ENCODE results near the gene MXD3. TPM values are rescaled to one million over a fixed set of nuclear protein-coding genes. Genes with fewer than 3 reads are reported as not detected.

The MXD3 gene
- 11.4 to 22.4 TPM (median 16.5 TPM) in 5 replicates for total RNA-seq (2022; extraction: Qiagen RNA extraction; ENCODE audit: low read depth)

GRCh38 chr5:177311723-177312648 is at the start of gene MXD3:
Gene MXD3, minus strand, starts transcription at chr5:177311898. Its CDS starts 68 bp downstream, at chr5:177311830.

GRCh38 chr5:177357459-177358351 is 46.0 kb upstream of the MXD3 start, which contains the start of gene RGS14:
Gene RGS14, plus strand, starts transcription at chr5:177357924. Its CDS starts 101 bp downstream, at chr5:177358025.

GRCh38 chr5:177351392-177352329 is 40.0 kb upstream of the MXD3 start, which contains the start of gene LMAN2:
Gene LMAN2, minus strand, starts transcription at chr5:177351668. Its CDS starts 21 bp downstream, at chr5:177351647.

GRCh38 chr5:177303121-177303924 is 8.4 kb downstream of the MXD3 start, which contains the start of the genes PRELID1 and RAB24:
Gene PRELID1, plus strand, starts transcription at chr5:177303799. Its CDS starts 187 bp downstream, at chr5:177303986.
Gene RAB24, minus strand, starts transcription at chr5:177303719. Its CDS starts 431 bp downstream, at chr5:177303288.

Other genes with a start within 250 kb of the MXD3 start
- gene FGFR4, start 225.0 kb downstream of the MXD3 start, total RNA-seq (2022; extraction: Qiagen RNA extraction; ENCODE audit: low read depth): 22.0 to 26.5 TPM (median 23.1 TPM) in 5 replicates
- 16.1 to 27.6 TPM (median 23.7 TPM) in 5 replicates for gene NSD1, start 178.1 kb downstream of the MXD3 start, total RNA-seq (2022; extraction: Qiagen RNA extraction; ENCODE audit: low read depth)
- gene RAB24, start 8.2 kb downstream of the MXD3 start, total RNA-seq (2022; extraction: Qiagen RNA extraction; ENCODE audit: low read depth): 23.6 to 29.0 TPM (median 25.9 TPM) in 5 replicates
- gene PRELID1, start 8.1 kb downstream of the MXD3 start, total RNA-seq (2022; extraction: Qiagen RNA extraction; ENCODE audit: low read depth): 286 to 389 TPM (median 365 TPM) in 5 replicates
- 172 to 250 TPM (median 197 TPM) in 5 replicates for gene LMAN2, start 39.8 kb upstream of the MXD3 start, total RNA-seq (2022; extraction: Qiagen RNA extraction; ENCODE audit: low read depth)
- gene RGS14, start 46.0 kb upstream of the MXD3 start, total RNA-seq (2022; extraction: Qiagen RNA extraction; ENCODE audit: low read depth): 2.9 to 8.2 TPM (median 6.1 TPM) in 5 replicates
- 0.04 TPM in 1 of 5 replicates, not detected in the others for gene SLC34A1, start 72.5 kb upstream of the MXD3 start, total RNA-seq (2022; extraction: Qiagen RNA extraction; ENCODE audit: low read depth)
- not detected in 5 replicates for gene PFN3, start 88.8 kb upstream of the MXD3 start, total RNA-seq (2022; extraction: Qiagen RNA extraction; ENCODE audit: low read depth)
- gene F12, start 97.7 kb upstream of the MXD3 start, total RNA-seq (2022; extraction: Qiagen RNA extraction; ENCODE audit: low read depth): 13.8 to 24.7 TPM (median 20.7 TPM) in 5 replicates
- gene GRK6, start 114.8 kb upstream of the MXD3 start, total RNA-seq (2022; extraction: Qiagen RNA extraction; ENCODE audit: low read depth): 22.2 to 29.4 TPM (median 24.8 TPM) in 5 replicates
- 13.5 to 37.0 TPM (median 31.3 TPM) in 5 replicates for gene PRR7, start 134.9 kb upstream of the MXD3 start, total RNA-seq (2022; extraction: Qiagen RNA extraction; ENCODE audit: low read depth)
- 55.6 to 80.1 TPM (median 63.8 TPM) in 5 replicates for gene DBN1, start 161.7 kb upstream of the MXD3 start, total RNA-seq (2022; extraction: Qiagen RNA extraction; ENCODE audit: low read depth)
- gene PDLIM7, start 185.7 kb upstream of the MXD3 start, total RNA-seq (2022; extraction: Qiagen RNA extraction; ENCODE audit: low read depth): 82.0 to 110 TPM (median 88.5 TPM) in 5 replicates
- 3.3 to 7.5 TPM (median 4.3 TPM) in 5 replicates for gene DOK3, start 197.9 kb upstream of the MXD3 start, total RNA-seq (2022; extraction: Qiagen RNA extraction; ENCODE audit: low read depth)
- 111 to 190 TPM (median 121 TPM) in 5 replicates for gene DDX41, start 205.1 kb upstream of the MXD3 start, total RNA-seq (2022; extraction: Qiagen RNA extraction; ENCODE audit: low read depth)
- 18.0 to 33.3 TPM (median 28.4 TPM) in 5 replicates for gene FAM193B, start 242.7 kb upstream of the MXD3 start, total RNA-seq (2022; extraction: Qiagen RNA extraction; ENCODE audit: low read depth)